SU-DHL-6 (cell line): ENCODE data around the gene FAM110C.
"Not testable (repeated sequence)": the region's sequence is repeated elsewhere in the genome, so short reads cannot be mapped to it uniquely, and the experiment has no call there.

Experiments used
- H2AFZ ChIP-seq: fragments of 200-600 bp; sonication (generic); 2 replicates; pipeline ENCODE4 v1.6.1; 2014; ENCODE audit warnings: low read depth, mild to moderate bottlenecking, moderate library complexity, mixed read lengths, antibody characterized with exemption, low read length; ENCODE audit not compliant: severe bottlenecking
- H3F3A ChIP-seq: fragments of 200-600 bp; shearing (Covaris generic); 2 replicates; pipeline ENCODE4 v1.6.0; 2016; ENCODE audit warnings: antibody characterized with exemption, mild to moderate bottlenecking; ENCODE audit not compliant: insufficient read depth
- H3K27ac ChIP-seq: fragments of 200-600 bp; sonication (generic); 2 replicates; pipeline ENCODE4 v1.5.1; 2016; ENCODE audit warnings: low read depth, mild to moderate bottlenecking, low read length, moderate library complexity, mixed read lengths
- H3K27me3 ChIP-seq: fragments of 200-600 bp; sonication (generic), shearing (Covaris generic); 2 replicates; pipeline ENCODE4 v1.6.0; 2014; ENCODE audit warnings: mild to moderate bottlenecking, low read length
- H3K36me3 ChIP-seq: fragments of 200-600 bp; sonication (generic); 2 replicates; pipeline ENCODE4 v1.6.1; 2014; ENCODE audit warnings: mild to moderate bottlenecking, low read length, mixed read lengths
- H3K4me2 ChIP-seq: fragments of 300-600, 200-600 bp; shearing (Covaris generic), sonication (generic); 2 replicates; pipeline ENCODE4 v1.6.0; 2014; ENCODE audit warnings: low read length, low read depth, mild to moderate bottlenecking; ENCODE audit not compliant: poor library complexity, severe bottlenecking
- H3K4me3 ChIP-seq: fragments of 200-600 bp; sonication (generic); 2 replicates; pipeline ENCODE4 v1.5.1; 2014; ENCODE audit warnings: antibody characterized with exemption, low read length, mild to moderate bottlenecking, mixed read lengths; ENCODE audit not compliant: insufficient read depth, poor library complexity, severe bottlenecking
- H3K79me2 ChIP-seq: fragments of 200-600 bp; sonication (generic); 2 replicates; pipeline ENCODE4 v1.6.1; 2014; ENCODE audit warnings: mild to moderate bottlenecking, low read length, moderate library complexity; ENCODE audit not compliant: insufficient read depth
- H3K9ac ChIP-seq: fragments of 200-600 bp; sonication (generic); 2 replicates; pipeline ENCODE4 v1.7.0; 2014; ENCODE audit warnings: mild to moderate bottlenecking, low read length
- H3K9me2 ChIP-seq: fragments of 200-600 bp; sonication (generic); replicated peaks from 2 replicates; pipeline ENCODE4 v1.6.1; 2014; ENCODE audit warnings: low read length; ENCODE audit not compliant: insufficient read depth
- H3K9me3 ChIP-seq: fragments of 200-600 bp; sonication (generic); 2 replicates; pipeline ENCODE4 v1.6.1; 2014; ENCODE audit warnings: low read length, mixed read lengths; ENCODE audit not compliant: insufficient read depth
- H4K20me1 ChIP-seq: fragments of 200-600 bp; sonication (generic); 2 replicates; pipeline ENCODE4 v1.6.1; 2014; ENCODE audit warnings: low read depth, mild to moderate bottlenecking, antibody characterized with exemption, low read length, moderate library complexity, mixed read lengths
- EZH2phosphoT487 ChIP-seq: fragments of 200-600 bp; sonication (generic), shearing (Covaris generic); conservative IDR thresholded peaks from 2 replicates; pipeline ENCODE4 v1.6.1; 2018; ENCODE audit warnings: mild to moderate bottlenecking, antibody characterized with exemption, low read length, moderate library complexity, mixed read lengths
- TF ChIP-seq, protein P1 (sequence below): fragments of 200-600 bp; sonication (generic); IDR thresholded peaks from one replicate; pipeline ENCODE4 v1.5.1; 2017; ENCODE audit warnings: antibody characterized with exemption, mild to moderate bottlenecking, low read length, moderate library complexity; ENCODE audit not compliant: insufficient read depth, poor library complexity, severe bottlenecking

The FAM110C gene

DNA sequence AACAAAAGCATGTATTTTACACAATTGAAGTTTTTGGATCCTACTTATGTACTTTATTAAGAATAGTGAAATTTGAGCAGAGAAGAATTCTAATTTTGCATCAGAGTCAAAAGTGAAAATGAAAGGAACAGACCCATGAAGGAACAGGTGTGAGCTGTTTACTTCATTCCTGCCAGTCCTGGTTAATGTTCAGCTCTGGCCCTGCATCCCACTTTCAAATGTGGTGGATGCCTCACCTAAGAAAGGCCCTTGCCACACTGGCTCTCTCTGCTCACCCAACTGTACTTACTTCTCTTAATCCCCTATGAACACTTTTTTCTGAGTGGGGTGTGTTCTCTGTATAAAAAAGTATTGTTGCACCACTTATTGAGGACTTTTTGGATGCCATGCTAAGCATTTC is 22.2 kb downstream of the FAM110C start:
- no peaks in the 10 kb centered on the region for H3K9me2 ChIP-seq
- no peak overlapping the region for H3K27ac ChIP-seq
- no peak overlapping the region for H3K4me2 ChIP-seq
- H3K36me3 ChIP-seq, result no peaks in the 10 kb centered on the region
- no peaks in the 10 kb centered on the region for H4K20me1 ChIP-seq
- no peaks in the 10 kb centered on the region for H3K79me2 ChIP-seq
- no peaks in the 10 kb centered on the region for H3F3A ChIP-seq
- H3K9me3 ChIP-seq, result no peaks in the 10 kb centered on the region
- no peaks in the 10 kb centered on the region for H3K27me3 ChIP-seq
- H3K4me3 ChIP-seq, result no peak overlapping the region
- H3K9ac ChIP-seq, result no peak overlapping the region
- no peak overlapping the region for H2AFZ ChIP-seq
- TF ChIP-seq, protein P1, sequence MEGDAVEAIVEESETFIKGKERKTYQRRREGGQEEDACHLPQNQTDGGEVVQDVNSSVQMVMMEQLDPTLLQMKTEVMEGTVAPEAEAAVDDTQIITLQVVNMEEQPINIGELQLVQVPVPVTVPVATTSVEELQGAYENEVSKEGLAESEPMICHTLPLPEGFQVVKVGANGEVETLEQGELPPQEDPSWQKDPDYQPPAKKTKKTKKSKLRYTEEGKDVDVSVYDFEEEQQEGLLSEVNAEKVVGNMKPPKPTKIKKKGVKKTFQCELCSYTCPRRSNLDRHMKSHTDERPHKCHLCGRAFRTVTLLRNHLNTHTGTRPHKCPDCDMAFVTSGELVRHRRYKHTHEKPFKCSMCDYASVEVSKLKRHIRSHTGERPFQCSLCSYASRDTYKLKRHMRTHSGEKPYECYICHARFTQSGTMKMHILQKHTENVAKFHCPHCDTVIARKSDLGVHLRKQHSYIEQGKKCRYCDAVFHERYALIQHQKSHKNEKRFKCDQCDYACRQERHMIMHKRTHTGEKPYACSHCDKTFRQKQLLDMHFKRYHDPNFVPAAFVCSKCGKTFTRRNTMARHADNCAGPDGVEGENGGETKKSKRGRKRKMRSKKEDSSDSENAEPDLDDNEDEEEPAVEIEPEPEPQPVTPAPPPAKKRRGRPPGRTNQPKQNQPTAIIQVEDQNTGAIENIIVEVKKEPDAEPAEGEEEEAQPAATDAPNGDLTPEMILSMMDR, result no peak
- TF ChIP-seq EZH2phosphoT487, result no peak

- no peak for TF ChIP-seq EZH2phosphoT487
- TF ChIP-seq, protein P1, result no peak
- Histone ChIP-seq H3K4me2 (no peak overlapping the region), H3K4me3 (no peak overlapping the region)
Observed at GRCh38 chr2:23283-23682, 23.0 kb downstream of the FAM110C start.

GRCh38 chr2:22244-22643 is 24.1 kb downstream of the FAM110C start:
- not testable (repeated sequence) for H3K4me3 ChIP-seq, H3K27ac ChIP-seq, H3K9ac ChIP-seq, H3K9me3 ChIP-seq, H3F3A ChIP-seq, H3K36me3 ChIP-seq, H3K27me3 ChIP-seq, H4K20me1 ChIP-seq, H3K79me2 ChIP-seq, H3K9me2 ChIP-seq, H2AFZ ChIP-seq, H3K4me2 ChIP-seq

More at GRCh38 chr2:23283-23682, 23.0 kb downstream of the FAM110C start:
- H3K27me3 ChIP-seq, result no peaks in the 10 kb centered on the region
- no peak overlapping the region for H2AFZ ChIP-seq
- H3F3A ChIP-seq, result no peaks in the 10 kb centered on the region
- no peaks in the 10 kb centered on the region for H4K20me1 ChIP-seq
- no peaks in the 10 kb centered on the region for H3K36me3 ChIP-seq
- H3K9me2 ChIP-seq, result no peaks in the 10 kb centered on the region
- H3K9ac ChIP-seq, result no peak overlapping the region
- H3K79me2 ChIP-seq, result no peaks in the 10 kb centered on the region
- H3K9me3 ChIP-seq, result no peaks in the 10 kb centered on the region
- H3K27ac ChIP-seq, result no peak overlapping the region

GRCh38 chr2:20259-20658 is 26.0 kb downstream of the FAM110C start:
- not testable (repeated sequence) for H3K27ac ChIP-seq, H3F3A ChIP-seq, H3K9ac ChIP-seq, H3K79me2 ChIP-seq, H4K20me1 ChIP-seq, H3K36me3 ChIP-seq, H3K27me3 ChIP-seq, H3K9me3 ChIP-seq, H3K4me2 ChIP-seq, H3K4me3 ChIP-seq, H2AFZ ChIP-seq, H3K9me2 ChIP-seq
